Loucy (cell line): ENCODE data around the gene CCDC85C.

Experiments used
- CTCF ChIP-seq: fragments of 200-600 bp; sonication (generic); conservative IDR thresholded peaks from 2 replicates; pipeline ENCODE4 v1.5.1; 2014; ENCODE audit warnings: mild to moderate bottlenecking, antibody characterized with exemption, low read length
- EZH2phosphoT487 ChIP-seq: fragments of 200-600 bp; IDR thresholded peaks from 2 replicates; pipeline ENCODE4 v1.6.1; 2018; ENCODE audit warnings: antibody characterized with exemption, mild to moderate bottlenecking, moderate library complexity, borderline replicate concordance

- no peak for TF ChIP-seq CTCF
- TF ChIP-seq EZH2phosphoT487 = no peak
Observed at GRCh38 chr14:99615497-99616157, 11.6 kb upstream of the CCDC85C start.
